GM03348 (cell line): ENCODE measurements around the gene GIPR.
A peak's percentile ranks its signal among the peaks of the same experiment; 100 is the strongest.
"Not testable (repeated sequence)": the region's sequence is repeated elsewhere in the genome, so short reads cannot be mapped to it uniquely, and the experiment has no call there.

ENCODE experiments used
- DNase-seq: peaks from one replicate; pipeline ENCODE4 v3.0.0; 2012; ENCODE audit warnings: low spot score

Gene GIPR

DNA sequence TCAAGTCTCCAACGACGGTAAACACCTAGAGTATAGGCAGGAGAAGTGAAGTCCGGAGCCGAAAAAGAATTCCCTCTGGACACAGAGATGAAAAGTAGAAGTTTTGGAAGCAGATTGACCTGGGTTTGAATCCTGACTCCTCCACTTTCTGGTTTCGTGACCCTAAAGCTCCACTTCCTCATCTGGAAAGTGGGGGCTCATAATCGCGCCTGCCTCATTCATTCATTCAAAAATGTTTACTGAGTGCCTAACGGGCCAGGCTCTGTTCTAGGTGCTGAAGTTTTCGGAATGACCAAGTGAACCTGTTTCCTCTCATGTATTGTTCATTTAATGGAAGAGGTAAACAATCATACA, 21.7 kb upstream of the GIPR start:
- no peak for DNase-seq

DNA sequence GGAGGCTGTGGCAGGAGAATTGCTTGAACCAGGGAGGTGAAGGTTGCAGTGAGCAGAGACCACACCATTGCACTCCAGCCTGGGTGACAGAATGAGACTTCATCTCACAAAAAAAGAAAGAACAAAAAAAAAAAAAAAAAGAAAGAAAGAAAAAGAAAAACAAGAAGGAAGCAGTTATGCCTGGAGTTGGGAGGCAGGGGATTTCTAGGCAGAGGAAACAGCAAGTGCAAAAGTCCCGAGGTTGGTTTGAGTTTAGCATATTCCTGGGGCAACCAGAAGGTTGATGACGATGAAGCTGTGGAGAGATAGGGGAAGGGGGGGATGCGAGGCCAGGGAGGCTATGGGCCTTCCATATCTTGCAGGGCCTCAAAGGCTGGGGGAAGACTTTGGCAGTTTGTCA, 17.3 kb upstream of the GIPR start:
- DNase-seq, result no peak

DNA sequence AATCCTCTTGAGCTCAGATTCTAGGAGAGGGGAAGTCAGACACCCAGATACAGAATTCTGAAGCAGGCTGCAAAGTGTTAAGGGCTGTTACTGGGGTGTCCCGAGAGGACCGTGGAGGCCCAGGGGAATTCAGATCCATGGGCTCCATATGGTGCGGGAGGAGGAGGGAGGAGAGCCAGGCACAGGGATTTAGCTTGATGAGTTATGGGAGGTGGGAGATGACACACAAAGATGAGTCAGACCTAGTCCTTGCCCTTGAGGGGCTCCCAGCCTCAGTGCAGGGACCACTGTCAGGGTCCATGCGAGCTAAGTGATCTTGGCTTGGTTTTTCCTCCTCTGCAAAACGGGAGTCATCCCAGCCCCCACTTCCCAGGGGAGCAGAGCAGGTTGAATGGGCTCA, 14.4 kb upstream of the GIPR start:
- DNase-seq, result no peak

DNA sequence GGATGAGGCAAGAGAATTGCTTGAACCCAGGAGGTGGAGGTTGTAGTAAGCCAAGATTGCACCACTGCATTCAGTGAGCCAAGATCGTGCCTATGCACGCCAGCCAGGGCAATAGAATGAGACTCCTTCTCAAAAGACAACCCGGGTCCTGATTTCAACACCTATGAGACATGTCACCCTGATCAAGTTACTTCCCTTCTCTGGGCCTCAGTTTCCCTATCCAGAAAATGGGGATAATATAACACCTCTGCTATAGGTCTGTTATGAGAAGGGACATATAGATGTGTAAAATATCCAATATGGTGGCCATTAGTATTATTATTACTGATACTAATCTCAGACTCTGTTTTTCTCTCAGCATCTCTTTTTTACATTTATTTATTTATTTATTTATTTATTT, 12.9 kb upstream of the GIPR start:
- no peak for DNase-seq

DNA sequence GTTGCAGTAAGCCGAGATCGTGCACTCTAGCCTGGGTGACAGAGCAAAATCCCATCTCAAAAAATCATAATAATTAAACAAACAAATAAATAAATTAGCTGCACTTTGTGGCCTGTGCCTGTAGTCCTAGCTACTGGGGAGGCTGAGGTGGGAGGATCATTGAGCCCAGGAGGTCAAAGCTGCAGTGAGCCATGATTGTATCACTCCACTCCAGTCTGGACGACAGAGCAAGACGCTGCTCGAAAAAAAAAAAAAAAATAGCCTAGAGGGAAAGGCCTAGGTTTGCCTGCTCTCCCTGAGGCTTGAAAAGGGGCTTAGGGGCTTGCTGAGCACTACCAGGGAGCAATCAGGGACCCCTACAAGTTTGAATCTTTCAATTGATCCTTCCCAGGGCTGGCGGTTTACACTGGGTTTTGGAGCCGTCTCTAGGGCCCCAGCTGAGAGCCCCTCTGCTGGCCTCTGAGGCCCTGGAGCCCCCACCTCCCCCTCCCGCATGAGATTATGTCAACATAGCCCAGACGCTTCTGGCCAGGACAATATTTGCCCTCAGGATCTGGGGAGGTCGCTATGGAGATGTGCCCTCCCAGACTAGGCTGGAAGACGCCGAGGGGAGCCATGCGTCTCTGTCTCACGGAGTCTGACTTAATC, 10.4 kb upstream of the GIPR start:
- DNase-seq, result no peak

DNA sequence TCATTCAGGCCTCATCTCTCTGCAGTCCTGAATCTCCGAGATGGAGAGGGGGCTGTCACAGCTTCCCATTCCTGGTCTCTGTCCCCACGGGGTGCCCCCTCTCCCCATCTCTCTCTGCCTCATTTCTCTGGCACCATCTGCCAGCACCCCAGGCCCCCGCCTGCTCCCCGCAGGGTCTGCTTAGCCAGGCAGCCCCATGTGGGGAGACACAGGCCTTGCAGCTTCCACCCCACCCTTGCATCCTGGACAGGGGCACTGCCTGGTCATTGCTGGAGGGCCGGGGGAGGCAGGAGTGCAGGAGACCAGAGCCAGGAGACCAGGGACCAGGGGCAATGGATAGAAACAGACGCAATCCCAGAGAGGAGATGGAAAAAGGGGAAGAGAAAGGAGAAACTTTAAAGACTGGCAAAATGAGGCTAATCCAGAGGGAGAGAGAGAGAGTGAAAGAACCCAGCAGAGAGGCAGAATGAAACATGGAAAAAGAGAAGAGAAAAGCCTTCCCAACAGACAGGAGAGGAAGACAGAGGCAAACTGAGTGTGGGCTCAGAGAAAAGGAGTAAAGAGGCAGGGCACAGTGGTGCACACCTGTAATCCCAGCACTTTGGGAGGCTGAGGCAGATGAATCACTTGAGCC, 8.8 kb upstream of the GIPR start:
- no peak for DNase-seq

DNA sequence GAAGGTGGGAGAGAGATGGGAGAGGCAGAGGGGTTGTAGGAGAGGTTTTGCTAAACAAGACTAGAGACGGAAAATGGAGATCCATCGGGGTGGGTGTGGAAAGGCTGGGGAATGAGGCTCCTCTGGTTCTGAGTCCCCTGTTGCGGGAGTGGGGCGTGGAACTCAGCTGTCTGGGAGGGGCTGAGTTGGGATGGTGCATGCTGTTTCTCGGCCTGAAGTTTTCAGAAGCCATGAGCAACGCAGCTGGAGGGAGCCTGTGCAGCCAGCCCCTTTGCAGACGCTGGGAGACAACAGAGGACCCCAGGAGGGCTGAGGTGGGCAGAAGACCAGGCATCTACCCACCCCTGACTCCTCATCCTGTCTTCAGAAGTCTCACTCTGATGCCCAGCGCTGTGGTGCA, 7.4 kb upstream of the GIPR start:
- DNase-seq, result no peak

DNA sequence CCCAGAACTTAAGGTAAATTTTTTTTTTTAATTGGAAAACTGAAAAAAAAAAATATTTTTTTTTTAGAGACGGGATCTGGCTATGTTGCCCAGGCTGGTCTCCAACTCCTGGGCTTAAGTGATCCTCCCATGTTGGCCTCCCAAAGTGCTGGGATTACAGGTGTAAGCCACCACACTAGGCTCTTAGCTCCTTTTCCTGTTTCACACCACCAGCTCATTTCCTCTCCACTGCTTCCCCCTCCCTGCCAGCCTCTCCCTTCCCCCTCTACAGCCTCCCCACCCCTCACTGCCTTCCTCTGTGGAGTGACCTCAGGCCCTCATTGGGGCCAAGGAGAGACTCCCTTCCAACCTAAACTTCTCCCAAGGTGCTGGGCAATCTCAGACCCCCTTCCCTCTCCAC, 4.2 kb upstream of the GIPR start:
- no peak for DNase-seq

DNA sequence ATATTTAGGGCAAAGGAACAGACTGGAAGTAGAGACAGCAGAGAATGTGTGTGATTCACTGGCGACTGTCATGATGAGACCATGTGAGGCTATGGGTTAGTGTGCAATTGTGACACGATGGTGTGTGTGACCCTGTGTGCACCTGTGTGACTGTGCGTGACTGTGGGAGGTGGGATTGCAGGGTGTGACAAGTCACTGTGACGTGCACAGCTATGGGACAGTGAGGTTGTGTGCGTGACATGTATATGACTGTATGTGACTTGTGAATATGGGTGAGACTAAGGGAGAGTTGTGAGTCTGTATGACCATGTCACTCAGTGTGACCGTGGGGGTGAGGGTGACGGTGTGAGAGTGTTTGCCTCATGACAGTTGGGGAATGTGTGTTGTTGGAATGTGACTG, 3.4 kb upstream of the GIPR start:
- DNase-seq, result no peak

DNA sequence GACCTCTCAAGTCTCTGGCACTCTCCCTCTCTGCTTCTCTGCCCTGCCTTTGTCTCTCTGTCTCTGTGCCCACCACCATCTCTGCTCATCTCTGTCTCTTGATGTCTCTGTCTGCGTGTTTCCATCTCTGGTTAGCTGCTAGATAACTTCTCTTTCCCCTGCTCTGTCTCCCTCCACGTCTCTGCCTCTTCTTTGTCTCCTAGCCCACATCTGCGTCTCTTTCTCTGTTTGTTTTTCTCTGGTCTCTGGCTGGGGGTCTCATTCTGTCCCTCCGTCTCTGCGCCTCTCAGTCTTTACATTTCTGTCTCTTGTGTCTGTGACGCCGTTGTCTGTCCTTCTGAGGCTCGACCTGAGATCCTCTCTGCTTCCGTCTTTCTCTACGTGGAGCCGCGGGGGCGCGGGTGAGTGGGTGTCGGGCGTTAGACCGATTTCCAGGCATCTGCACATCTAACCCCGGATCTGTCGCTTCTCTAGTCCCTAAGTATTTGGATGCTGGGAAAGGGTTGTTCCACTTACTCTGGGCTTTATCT, 386 bp downstream of the GIPR start:
- DNase-seq, result no peak

DNA sequence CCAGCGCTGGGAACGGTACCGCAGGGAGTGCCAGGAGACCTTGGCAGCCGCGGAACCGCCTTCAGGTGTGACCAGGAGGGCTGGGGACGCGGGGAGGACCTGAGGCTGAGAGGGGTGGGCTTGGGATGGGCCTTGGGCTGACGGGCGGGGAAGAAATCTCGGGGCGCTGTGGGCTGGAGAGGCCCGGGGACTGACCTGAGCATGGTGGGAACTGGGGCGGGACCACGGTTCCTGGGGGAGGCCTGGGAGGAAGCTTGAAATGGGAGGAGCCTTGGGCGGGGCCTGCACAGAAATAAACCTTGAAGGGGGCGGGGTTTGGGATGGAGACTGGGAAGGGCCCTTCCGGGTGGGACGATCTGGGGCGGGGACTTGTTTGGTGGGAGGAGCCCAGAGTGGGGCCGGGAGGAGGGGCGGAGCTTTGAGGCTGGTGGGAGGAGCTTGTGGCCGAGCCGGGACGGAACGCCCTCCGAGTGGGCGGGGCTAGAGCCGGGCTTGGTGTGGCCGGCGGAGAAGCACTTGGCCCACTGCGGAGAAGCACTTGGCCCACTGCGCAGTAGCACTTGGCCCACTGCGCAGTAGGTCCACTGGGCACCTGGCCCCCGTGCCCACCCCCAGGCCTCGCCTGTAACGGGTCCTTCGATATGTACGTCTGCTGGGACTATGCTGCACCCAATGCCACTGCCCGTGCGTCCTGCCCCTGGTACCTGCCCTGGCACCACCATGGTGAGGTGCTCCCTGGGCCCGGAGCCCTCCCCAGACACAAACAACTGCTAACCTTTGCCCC, 2.8 kb downstream of the GIPR start:
- peak; percentile 75 for DNase-seq

DNA sequence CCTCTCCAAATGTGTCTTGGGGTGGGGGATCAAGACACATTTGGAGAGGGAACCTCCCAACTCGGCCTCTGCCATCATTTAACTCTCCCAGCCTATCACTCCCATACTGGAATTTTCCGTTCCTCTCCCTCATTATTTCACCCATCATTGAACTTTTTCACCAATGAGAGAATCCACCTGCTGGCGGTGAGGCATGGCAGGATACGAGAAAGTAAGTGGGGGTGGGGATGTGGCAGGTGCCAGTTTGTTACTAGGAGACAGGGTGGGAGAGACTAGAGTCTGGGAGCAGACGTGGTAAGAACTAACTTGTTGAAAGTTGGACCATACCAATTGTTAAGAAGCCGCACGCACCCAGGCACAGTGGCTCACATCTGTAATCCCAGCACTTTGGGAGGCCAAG, 6.9 kb downstream of the GIPR start:
- DNase-seq, result no peak

DNA sequence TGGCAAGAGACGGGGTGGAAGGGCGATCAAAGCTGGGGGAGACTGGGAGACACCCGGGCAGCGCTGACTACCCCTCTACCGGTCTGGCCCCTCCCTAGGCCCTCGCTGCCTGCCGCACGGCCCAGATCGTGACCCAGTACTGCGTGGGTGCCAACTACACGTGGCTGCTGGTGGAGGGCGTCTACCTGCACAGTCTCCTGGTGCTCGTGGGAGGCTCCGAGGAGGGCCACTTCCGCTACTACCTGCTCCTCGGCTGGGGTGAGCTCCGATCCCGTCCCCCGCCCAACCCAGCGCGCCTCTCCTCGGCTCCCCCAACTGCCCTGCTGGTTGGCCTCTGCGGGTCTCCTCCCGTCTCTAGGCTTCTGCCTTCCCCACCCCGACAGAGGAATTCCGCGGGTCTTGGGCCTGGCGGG, 8.8 kb downstream of the GIPR start:
- DNase-seq, result no peak

DNA sequence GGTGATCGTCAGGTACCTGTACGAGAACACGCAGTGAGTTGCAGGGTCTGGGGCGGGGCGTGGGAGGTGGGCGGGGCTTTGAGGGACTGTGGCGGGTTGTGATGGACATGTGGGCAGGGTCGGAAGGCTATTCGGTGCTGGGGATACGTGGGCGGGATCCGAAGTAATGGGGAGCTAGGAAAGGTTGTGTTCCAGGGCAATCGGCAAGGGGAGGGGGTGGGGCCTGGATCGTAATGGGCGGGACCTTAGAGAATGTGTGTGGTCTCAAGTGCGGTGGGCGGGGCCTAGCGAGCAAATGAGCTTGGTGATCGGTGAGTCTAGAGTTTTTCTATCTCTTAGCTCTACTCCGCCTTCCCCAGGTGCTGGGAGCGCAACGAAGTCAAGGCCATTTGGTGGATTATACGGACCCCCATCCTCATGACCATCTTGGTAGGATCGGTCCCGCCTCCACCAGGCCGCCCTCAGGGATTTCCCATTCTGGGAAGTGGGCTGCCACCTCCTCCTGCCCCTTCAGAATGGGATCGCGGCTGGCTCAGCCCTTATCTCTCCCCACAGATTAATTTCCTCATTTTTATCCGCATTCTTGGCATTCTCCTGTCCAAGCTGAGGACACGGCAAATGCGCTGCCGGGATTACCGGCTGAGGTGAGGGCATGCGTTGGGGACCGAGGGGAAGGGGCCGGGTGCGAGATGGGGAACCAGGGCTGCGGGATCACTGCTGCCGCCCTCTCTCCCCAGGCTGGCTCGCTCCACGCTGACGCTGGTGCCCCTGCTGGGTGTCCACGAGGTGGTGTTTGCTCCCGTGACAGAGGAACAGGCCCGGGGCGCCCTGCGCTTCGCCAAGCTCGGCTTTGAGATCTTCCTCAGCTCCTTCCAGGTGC, 9.6 kb downstream of the GIPR start:
- peak; percentile 41 for DNase-seq

DNA sequence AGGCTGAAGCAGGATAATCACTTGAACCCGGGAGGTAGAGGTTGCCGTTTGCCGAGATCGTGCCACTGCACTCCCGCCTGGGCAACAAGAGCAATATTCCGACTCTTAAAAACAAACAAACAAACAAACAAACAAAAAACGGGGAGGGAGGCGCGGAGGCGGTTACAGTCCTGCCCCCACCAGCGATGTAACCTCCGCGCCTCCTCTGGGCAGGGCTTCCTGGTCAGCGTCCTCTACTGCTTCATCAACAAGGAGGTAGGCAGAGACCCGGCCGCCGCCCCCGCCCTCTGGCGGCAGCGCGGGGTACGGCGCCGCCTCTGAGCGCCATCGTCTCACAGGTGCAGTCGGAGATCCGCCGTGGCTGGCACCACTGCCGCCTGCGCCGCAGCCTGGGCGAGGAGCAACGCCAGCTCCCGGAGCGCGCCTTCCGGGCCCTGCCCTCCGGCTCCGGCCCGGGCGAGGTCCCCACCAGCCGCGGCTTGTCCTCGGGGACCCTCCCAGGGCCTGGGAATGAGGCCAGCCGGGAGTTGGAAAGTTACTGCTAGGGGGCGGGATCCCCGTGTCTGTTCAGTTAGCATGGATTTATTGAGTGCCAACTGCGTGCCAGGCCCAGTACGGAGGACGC, 13.5 kb downstream of the GIPR start:
- DNase-seq, result peak; percentile 93

DNA sequence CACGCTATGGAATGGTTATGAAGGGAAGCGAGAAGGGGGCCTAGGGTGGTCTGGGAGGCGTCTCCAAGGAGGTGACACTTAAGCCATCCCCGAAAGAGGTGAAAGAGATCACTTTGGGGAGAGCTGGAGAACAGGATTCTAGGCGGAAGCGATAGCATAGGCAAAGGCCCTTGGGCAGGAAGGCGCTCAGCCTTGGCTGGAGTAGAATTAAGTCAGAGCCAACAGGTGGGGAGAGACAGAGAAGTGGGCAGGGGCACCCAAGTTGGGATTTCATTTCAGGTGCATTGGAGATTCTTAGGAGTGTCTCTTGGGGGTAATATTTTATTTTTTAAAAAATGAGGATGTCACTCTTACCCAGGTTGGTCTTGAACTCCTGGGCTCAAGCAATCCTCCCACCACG, 14.1 kb downstream of the GIPR start:
- DNase-seq, result no peak

DNA sequence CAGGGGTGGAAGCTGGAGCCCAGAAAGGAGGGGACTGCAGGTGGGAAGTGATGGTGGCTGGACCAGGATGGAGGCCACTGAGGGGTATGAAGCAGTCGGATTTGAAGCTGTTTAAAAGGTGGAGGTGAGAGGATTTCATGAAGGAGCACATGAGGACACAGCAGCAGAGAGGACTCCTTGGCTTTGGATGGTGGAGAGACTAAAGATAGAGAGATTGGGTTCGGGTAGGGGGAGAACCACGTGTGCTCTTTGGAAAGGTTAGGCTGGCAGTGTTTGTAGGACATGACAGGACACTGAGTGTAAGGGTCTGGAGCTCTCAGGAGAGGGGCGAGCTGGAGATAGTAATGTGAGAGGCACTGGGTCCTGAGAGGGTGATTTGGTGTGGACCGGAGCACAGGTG, 14.9 kb downstream of the GIPR start:
- DNase-seq, result no peak

DNA sequence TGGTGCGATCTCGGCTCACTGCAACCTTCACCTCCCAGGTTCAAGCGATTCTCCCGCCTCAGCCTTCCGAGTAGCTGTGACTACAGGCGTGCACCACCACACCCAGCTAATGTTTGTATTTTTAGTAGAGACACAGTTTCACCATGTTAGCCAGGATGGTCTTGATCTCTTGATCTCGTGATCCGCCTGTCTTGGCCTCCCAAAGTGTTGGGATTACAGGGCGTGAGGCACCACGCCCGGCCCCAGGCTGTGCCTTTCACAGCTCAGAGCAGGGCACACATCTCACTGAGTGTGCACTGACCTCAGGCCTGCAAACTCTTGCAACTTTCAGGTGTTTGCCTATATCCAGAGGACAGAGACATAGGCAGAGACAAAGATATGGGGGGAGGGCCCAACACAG, 17.0 kb downstream of the GIPR start:
- not testable (repeated sequence) for DNase-seq

DNA sequence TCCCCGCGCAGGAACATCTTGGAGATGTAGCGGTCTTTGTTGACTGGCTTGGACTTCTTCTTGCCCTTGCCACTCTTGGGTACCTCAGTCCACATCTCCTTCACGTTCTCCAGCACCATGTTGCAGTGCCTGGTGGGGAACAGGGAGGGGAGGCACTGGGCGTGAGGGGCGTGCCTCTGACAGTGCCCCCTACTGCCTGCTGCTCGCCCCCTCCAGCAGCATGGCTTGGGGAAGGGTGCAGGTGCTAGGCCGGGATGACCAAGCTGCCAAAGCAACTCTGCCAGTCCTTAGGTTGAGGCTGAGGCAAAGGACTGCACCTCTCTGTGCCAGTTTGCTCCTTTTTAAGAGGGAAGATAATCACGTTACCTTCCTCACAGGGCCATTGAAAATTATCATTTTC, 19.6 kb downstream of the GIPR start:
- no peak for DNase-seq

DNA sequence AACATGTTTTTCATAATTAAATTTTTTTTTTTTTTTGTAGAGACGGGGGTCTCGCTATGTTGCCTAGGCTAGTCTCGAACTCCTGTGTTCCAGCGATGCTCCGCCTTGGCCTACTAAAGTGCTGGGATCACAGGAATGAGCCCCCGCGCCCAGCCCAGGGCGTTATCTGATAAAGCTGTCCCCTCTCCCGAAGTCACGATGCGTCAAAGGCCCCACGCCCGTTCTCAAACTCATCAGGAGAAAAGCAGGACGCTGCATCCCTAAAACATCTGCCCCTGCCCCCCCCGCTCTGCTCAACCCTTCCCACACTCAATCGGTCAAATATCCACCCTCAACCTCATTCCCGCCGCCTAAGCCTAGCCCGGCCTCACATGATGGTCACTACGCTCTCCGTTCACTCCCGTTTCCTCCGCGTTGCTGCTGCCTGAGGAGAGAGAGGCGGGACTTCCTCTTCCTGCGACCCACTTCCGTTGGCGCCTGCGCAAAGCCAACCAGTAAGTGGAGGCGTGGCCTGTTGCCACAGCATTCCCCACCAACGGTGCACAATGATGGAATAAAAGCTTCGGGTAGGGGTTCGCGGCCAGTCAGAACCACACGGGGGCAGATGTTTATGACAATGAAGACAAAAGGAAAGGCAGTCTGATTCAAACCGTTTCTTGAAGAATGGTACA, 23.6 kb downstream of the GIPR start, which contains the start of gene SNRPD2:
Gene SNRPD2, minus strand, starts transcription at position 438 of the 671 bp plus-strand sequence. Its CDS starts 65 bp downstream, at position 373.
- DNase-seq, result peak; percentile 96
